Mucosa of descending colon (tissue), 3 donors: ENCODE results near the gene ZNF823. TPM values are rescaled to one million over a fixed set of nuclear protein-coding genes. Genes with fewer than 3 reads are reported as not detected.

Source experiments
- ATAC-seq: fragments of 200-7000 bp; cut with Tn5 transposase; one replicate; pipeline ENCODE4 v1.9.1; 2020; ENCODE audit warnings: mild to moderate bottlenecking, moderate library complexity
- DNase-seq, 3 donors: peaks; one replicate each; pipeline ENCODE4 v3.0.0-alpha.2; 2020
- H3K36me3 ChIP-seq: fragments of 200-600 bp; one replicate; pipeline ENCODE4 v1.8.0; 2021; ENCODE audit warnings: low read depth, mild to moderate bottlenecking
- H3K4me1 ChIP-seq: fragments of 200-600 bp; one replicate; pipeline ENCODE4 v1.8.0; 2021; ENCODE audit warnings: low read depth, mild to moderate bottlenecking
- H3K4me3 ChIP-seq: fragments of 200-600 bp; one replicate; pipeline ENCODE4 v1.8.0; 2021; ENCODE audit warnings: mild to moderate bottlenecking
- H3K9me3 ChIP-seq: fragments of 200-600 bp; one replicate; pipeline ENCODE4 v1.8.0; 2021; ENCODE audit warnings: mild to moderate bottlenecking
- CTCF ChIP-seq: fragments of 200-600 bp; IDR thresholded peaks from one replicate; pipeline ENCODE4 v1.8.0; 2022; ENCODE audit warnings: antibody characterized with exemption, mild to moderate bottlenecking
- intact Hi-C, 2 donors: fragments of 100-400 bp; cut with DNase I in 1 of 2; cut with micrococcal nuclease in 1 of 2; formaldehyde crosslinking; loops; one replicate each; pipeline versions ENCODE4 v1.11.0 to v1.11.1; 2022; cut with DNase I, micrococcal nuclease
- total RNA-seq, 3 donors: library from RNA; stranded (reverse); fragmentation: NEBNext Ultra II Directional in 2 of 3; extraction: Animal tissue kit (Norgen Biotek cat#: 25700) in 2 of 3; gene quantifications; one replicate each; pipeline versions ENCODE4 v1.2.1 to v1.2.4, GENCODE V29; 2021 to 2023
- donor health status: DM: no; HTN: no; CAD: no; lungs with moderate emphysema.
- donor health status: DM: no; HTN: no; CAD: no.
- donor health status: DM: no; HTN: yes; CAD: no.

The ZNF823 gene
- total RNA-seq, 3 donors from 2014 or later = 12.1 to 17.8 (median 13.1) TPM

- H3K36me3 ChIP-seq = no peaks in the 10 kb centered on the region
- H3K4me3 ChIP-seq = no peak overlapping the region
- ATAC-seq = peak; percentile 34
- H3K4me1 ChIP-seq = no peaks in the 10 kb centered on the region
- no peaks in the 10 kb centered on the region for H3K9me3 ChIP-seq
- no peak for TF ChIP-seq CTCF
- DNase-seq = no peak
- intact Hi-C loops = no loop called here
These were observed 33.3 kb downstream of the ZNF823 start for GRCh38 chr19:11705474-11705873.

- TF ChIP-seq CTCF = no peak
- no peaks in the 10 kb centered on the region for H3K36me3 ChIP-seq
- no peaks in the 10 kb centered on the region for H3K9me3 ChIP-seq
- intact Hi-C loops = no loop called here
- no peak overlapping the region for H3K4me3 ChIP-seq
- DNase-seq = no peak
- no peak for ATAC-seq
- no peaks in the 10 kb centered on the region for H3K4me1 ChIP-seq
These were observed 34.1 kb downstream of the ZNF823 start for GRCh38 chr19:11704626-11705025.

GRCh38 chr19:11699931-11700794, 38.6 kb downstream of the ZNF823 start:
- H3K4me3 ChIP-seq = no peak overlapping the region
- H3K4me1 ChIP-seq = peaks cover 2% of the 10 kb centered on the region
- ATAC-seq = peak; percentile 69
- H3K9me3 ChIP-seq = no peaks in the 10 kb centered on the region
- no peaks in the 10 kb centered on the region for H3K36me3 ChIP-seq
- peak; percentile 61 for TF ChIP-seq CTCF
- DNase-seq = peak in 1 of 3 donors; percentile 48
- intact Hi-C loops = no loop called here

GRCh38 chr19:11698231-11698630, 40.5 kb downstream of the ZNF823 start:
- ATAC-seq (no peak), DNase-seq (no peak)
- intact Hi-C loops = no loop called here
- H3K9me3 ChIP-seq = no peaks in the 10 kb centered on the region
- no peak overlapping the region for H3K4me3 ChIP-seq
- no peak for TF ChIP-seq CTCF
- H3K36me3 ChIP-seq = no peaks in the 10 kb centered on the region
- peaks cover 8% of the 10 kb centered on the region for H3K4me1 ChIP-seq

- no peaks in the 10 kb centered on the region for H3K9me3 ChIP-seq
- intact Hi-C loops = no loop called here
These were observed 41.4 kb downstream of the ZNF823 start for GRCh38 chr19:11697284-11697855.

More at GRCh38 chr19:11697284-11697855, 41.4 kb downstream of the ZNF823 start:
- DNase-seq (no peak), ATAC-seq (no peak)
- TF ChIP-seq CTCF = no peak
- Histone ChIP-seq H3K36me3 (no peaks in the 10 kb centered on the region), H3K4me3 (no peak overlapping the region), H3K4me1 (peaks cover 8% of the 10 kb centered on the region)
